ENCODE measurements around the gene NT5C2.
A peak's percentile ranks its signal among the peaks of the same experiment; 100 is the strongest.
"Not testable (repeated sequence)": the region's sequence is repeated elsewhere in the genome, so short reads cannot be mapped to it uniquely, and the experiment has no call there.

NT5C2 gene

DNA sequence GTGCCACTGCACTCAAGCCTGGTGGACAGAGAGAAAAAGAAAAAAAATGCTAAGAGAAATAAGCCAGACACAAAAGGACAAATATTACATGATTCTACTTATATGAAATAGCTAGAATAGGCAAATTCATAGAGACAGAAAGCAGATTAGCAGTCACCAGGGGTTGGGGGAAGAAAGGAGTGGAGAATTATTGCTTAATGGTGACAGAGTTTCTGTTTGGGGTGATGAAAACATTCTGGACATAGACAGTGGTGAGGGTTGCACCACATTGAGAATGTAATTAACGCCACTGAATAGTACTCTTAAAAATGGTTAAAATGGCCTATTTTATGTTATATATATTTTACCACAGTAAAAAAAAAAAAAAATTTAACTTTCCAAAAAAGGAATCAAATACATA is 6.4 kb upstream of the NT5C2 start:
- no peak for DNase-seq

DNA sequence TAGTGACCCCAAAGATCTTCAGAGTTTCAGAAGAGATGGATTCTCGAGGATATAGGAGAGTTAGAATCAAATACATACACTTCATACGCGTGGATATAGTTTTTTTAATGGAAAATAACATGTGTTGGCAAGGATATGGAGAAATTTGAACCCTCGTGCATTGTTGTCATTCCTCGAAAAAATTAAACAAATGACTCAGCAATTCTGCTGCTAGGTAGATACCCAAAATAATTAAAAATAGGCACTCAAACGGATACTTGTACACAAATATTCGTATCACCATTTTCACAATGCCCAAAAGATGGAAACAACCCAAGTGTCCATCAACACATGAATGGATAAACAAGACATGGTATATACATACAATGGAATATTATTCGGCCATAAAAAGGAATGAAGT is 5.6 kb upstream of the NT5C2 start:
- no peak for DNase-seq

DNA sequence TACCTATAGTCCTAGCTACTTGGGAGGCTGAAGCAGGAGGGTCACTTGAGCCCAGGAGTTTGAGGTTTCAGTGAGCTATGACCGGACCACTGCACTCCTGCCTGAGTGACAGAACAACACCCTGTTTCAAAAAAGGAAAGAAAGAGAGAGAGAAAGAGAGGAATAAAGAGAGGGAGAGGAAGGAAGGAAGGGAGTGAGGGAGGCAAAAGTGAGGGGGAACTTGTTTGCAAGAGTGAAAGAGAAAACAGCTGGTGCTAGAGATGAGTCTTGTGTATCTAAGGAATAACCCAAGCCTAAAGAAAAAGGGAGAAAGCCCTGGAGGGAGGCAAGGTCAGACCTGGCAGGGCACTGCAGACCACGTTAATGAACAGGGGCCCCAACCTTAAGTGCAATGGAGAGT is 4.8 kb upstream of the NT5C2 start:
- no peak for DNase-seq

DNA sequence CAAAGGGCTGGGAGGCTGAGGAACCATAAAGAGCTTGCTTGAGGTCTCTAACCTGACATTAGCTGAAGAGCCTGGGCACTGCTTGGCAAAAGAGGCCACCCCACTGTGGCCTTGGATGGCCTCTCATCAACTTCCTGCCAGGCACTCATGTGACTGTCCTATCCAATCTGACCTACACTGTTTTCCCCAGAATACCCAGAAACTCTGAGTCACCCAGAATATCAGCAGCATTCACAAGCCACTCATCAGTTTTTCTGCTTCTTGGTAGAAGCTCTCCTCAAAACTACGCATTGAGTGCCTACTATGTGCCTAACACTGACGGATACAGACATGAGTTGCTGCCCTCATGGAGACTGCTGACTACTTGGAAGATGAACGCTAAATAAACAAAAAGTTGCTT is 4.1 kb upstream of the NT5C2 start:
- peak; percentile 82 for DNase-seq

DNA sequence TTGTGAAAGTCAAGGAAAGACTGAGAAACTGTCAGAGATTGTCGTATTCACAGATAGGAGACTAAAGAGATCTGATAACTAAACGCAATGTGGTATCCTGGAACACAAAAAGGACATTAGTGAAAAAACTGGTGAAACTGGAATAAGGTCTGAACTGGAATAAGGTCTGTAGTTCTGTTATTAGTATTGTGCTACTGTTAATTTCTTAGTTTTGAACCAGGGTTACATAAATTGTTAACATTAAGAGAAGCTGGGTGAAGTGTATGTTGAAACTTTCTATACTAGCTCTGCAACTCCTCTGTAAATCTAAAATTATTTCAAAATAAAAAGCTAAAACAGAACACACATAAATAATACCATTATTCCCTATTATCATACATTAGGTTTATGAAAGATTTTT is 3.4 kb upstream of the NT5C2 start:
- no peak for DNase-seq

DNA sequence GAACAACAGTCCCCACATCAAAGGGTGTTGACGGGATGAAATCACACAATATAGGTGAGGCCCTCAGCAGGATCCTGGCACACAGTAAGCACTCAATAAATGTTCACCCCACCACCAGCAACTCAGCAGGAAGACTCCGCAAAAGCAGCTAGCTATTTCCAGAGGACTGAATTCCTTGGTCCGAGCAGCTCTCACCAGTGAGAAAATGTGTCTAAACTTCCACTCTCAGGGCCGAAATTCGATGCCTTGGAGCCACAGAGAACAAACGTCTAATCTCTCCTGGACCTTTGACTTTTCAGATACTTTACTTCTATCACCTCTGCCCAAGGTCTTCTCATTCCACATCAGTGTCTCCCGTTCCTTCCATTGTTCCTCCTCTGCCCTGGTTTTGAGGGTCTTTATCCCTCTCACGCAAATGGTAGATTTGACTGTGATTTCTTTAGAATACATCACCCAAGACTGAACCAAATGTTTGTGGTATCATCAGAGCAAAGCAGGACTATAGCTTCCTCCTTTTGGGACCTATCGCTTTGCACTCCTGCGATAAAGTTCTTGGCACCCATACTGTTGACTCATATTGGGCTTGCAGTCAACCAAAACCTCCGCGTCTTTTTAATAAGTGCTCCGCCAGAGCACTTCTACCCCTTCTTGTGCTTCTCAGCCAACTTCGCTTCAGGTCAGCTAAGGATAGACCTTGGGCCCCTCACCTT is 903 bp upstream of the NT5C2 start:
- no peak for DNase-seq

DNA sequence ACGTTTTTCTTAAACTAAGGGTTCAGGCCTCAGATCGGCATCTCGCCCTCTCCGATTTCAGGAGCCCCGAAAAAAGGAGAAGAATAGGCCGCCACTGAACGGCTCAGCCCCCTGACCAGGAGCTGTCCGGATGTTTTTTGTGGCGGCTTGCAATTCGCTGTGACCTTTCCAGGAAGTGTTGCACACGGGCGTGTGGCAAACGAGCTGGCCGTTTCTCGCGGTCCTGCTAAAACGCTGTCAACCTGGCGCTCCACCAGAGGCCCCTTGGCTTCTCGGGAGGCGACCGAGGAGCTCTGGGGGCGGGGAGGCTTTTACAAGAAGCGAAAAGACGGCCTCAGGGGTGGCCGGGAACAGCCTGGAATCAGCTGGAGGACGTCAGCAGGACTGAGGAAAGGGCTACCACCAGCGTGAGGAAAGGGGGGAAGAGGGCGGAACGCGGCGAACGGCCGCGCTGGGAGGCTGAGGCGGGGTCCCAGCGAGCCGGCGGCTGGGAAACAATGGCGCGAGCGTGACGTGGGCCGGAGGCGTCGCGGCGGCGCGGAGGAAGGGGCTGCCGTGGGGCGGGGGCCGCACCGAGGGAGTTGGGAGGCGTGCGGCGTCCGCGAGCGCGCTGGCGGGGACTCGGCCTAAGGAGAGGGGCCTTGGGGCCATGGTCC is 493 bp downstream of the NT5C2 start:
- peak; percentile 83 for DNase-seq

DNA sequence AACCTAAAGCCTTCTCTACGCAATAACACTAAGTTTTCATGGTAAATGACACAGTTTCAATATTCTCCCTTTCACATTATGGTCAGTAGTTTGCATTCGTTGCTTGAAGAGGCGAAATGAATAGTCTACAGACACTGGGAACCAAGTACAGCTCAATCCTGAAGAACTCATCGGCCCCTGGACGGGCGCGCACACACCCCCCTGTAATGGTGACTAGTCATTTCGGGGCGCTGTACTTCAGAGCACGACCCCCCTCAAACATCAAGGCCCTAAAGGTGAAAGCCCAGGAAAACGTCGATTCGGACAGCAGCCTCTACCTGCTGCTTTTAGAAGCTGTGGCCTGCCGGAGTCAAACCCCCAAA is 1.0 kb downstream of the NT5C2 start:
- no peak for DNase-seq

DNA sequence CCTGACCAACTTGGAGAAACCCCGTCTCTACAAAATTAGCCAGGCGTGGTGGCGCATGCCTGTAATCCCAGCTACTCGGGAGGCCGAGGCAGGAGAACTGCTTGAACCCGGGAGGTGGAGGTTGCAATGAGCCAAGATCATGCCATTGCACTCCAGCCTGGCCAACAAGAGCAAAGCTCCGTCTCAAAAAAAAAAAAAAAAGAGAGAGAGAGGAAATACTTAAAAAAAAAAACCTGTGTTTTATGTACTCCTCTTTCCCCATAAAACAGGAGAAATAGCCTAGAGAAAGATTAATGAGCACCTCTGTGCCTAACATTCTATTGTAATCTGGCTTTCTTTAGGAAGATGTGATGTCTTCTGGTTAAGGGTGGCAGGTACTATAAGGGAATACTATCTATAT is 1.9 kb downstream of the NT5C2 start:
- not testable (repeated sequence) for DNase-seq

DNA sequence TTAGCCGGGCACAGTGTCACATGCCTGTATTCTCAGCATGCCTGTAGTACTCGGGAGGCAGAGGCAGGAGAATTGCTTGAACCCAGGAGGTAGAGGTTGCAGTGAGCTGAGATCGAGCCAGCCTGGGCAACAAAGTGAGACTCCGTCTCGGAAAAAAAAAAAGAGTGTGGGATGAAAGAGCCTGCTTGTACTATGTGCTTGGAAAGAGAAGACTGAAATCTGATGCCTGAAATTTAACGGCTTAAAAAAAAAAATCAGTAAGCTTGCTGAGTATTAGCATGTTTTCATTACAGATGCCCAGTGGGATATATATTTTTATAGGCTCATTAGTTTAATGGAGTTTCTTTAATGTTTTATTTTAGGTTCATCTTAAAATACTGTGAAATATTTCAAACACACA is 4.2 kb downstream of the NT5C2 start:
- no peak for DNase-seq

DNA sequence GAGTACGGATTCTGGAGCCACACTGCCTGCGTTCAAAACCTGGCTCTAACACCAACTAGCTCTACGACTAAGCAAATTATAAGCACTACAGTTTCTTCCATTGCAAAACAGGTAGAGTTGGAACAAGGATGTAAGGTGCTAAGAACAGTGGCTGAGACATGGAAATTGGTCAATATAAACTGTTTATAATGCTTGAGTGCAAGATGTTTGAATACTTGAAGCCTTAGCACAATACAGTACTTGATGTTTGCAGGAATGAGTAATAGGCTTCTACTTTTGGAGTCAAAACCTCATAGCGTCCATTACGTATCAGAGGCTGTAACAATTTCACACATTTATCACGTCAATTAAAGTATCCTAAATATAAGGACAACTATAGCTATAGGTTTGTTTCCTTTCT is 6.9 kb downstream of the NT5C2 start:
- no peak for DNase-seq

DNA sequence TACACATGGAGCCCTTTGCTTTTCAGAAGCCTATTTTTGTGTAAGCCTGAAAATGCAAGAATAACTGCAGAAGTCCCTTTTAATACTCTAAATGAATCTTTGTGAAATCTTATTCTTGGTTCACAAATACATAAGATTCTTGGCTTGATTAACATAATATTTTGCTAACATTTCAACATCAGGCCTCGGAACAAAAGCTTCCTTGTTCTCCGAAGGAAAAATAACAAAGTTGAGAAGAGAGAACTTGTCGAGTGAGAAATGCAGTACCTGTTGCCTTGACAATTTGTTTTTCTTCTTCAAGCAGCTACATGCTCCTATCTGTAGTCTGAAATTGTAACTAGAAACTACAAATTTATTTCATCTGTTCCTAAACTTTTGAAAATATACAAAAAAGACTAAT is 8.5 kb downstream of the NT5C2 start:
- no peak for DNase-seq

DNA sequence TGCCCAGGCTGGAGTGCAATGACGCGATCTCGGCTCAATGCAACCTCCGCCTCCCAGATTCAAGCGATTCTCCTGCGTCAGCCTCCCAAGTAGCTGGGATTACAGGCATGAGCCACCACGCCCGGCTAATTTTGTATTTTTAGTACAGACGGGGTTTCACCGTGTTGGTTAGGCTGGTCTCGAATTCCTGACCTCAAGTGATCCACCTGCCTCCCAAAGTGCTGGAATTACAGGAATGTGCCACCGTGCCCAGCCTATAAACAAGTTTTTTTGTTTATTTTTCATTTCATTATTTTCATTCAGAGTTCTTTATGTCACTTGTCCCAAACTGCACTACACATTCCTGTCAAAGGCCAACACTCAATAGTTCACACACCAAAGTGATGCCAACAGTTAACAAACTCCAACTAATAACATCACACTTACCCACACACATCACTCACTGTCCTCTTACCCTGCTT is 9.1 kb downstream of the NT5C2 start:
- not testable (repeated sequence) for DNase-seq

DNA sequence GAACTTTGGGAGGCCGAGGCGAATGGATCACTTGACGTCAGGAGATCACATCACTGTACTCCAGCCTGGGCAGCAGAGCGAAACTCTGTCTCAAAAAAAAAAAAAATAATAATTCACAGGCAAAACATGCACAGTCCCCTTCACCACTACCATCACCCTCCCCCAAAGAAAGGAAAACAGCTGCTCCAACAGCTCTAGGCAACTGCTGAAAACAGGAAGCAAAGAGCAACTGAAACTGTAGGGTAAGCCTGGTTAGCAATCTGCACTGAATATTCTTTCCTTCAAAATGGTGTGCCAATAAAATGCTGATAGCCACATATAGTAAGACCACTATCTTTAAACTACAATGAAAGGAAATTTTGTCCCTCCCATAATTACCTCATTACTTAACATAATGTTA is 11.8 kb downstream of the NT5C2 start:
- no peak for DNase-seq

DNA sequence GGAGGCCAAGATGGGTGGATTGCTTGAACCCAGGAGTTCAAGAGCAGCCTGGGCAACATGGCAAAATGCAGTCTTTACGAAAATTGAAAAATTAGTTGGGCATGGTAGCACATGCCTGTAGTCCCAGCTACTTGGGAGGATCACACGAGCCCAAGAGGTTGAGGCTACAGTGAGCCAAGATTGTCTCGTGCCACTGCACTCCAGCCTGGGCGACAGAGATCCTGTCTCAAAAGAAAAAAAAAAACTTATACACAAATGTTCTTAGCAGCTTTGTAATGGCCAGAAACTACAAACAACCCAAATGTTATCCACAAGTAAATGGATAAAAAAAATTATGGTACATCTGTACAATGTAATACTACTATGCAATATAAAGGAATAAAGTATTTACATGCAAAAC is 12.6 kb downstream of the NT5C2 start:
- DNase-seq, result no peak

DNA sequence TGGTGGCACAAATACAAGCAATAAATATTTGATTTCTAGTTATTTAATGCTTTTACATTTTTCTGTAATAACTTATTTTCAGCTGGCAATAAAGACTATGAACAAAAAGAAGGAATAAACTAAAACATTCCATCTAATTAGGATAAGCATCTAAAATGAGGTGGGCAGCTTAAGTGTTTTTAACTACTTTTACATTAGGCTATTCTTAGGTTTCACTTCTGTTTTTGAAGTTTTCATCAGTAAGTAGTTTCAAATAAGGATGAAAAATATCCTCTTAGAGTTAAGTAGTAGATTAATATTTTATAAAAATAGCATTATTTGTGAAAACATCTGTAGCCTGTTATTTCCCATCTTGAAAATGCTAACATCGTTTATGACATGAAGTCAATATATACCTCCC is 15.9 kb downstream of the NT5C2 start:
- DNase-seq, result no peak

DNA sequence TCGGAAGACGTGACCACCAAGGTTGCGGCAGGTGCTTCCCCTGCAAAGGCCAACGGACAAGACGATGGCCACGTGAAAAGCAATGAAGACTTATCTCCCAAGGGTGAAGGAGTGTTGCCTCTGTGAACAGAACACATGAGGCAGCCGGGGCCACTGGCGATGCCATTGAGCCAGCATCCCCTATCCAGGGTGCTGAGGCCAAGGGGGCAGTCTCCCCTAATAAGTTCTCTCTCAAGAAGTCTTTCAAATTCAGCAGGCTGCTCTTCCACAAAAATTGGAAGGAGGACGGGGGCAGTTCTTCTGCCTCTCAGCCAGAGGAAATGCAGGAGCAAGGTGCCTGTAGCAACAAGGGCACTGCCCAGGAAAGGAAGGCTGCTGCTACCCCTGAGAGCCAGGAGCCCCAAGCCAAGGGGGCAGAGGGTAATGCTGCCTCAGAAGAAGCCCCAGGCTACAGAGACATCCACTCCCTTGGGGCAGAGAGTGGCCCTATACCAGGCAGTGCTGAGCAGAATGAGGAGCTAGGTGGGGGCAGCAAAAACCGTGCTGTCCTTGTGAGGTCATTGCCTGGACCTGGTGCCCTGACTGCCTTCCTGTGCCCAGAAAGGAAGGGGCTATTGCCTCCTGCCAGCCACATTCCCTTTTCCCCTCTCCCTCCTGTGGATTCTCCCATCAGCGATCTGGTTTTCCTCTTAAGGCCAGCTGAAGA is 17.3 kb downstream of the NT5C2 start:
- DNase-seq, result no peak

DNA sequence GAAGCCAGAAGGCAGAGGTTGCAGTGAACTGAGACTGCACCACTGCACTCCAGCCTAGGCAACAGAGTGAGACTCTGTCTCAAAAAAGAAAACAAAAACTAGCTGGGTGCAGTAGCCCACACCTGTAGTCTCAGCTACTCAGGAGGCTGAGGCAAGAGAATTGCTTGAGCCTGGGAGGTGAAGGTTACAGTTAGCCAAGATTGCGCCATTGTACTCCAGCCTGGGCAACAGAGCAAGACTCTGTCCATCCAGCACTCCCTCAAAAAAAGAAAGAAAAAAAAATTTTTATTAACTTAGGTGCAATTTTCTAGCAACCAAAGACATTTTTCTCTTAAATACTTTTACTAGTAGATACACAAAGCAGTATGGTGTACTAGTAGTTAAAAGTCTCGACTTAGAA is 18.7 kb downstream of the NT5C2 start:
- not testable (repeated sequence) for DNase-seq

DNA sequence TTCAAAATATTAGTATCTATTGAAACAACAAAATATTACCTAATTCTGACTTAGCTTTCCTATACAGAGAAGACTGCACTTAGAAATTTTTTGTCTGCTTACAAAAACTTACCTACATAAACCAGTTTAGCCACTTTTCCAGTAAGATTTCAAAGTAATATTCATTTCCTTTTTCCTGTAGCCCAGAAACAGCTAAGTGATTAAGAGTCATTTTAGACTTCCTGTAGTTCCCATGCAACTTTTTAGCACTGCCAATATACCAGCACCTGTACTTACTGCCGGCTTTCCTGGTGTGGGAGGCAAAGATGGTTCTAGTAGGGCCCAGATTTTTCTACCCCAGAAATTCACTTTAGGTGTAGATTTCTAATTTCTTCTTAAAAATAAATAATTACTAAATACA is 21.8 kb downstream of the NT5C2 start:
- no peak for DNase-seq

DNA sequence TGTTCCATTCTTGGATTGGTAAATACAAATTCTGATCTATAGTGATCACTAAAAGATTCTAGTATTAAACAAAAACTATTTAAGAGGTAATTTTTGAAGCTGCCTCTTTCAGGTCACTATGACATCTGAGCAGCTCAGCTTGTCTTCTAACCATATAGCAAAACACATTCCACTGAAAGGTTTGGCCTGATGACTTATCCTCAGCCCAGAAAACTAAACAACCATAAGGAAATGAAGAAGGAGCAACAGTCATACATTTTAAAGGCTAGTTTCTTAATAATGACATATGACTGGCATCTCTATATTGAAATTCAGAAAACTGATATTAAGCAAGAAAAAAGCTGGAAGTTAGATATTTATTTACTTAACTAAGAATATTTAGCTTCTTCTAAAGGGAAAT is 24.6 kb downstream of the NT5C2 start:
- DNase-seq, result peak; percentile 84

DNA sequence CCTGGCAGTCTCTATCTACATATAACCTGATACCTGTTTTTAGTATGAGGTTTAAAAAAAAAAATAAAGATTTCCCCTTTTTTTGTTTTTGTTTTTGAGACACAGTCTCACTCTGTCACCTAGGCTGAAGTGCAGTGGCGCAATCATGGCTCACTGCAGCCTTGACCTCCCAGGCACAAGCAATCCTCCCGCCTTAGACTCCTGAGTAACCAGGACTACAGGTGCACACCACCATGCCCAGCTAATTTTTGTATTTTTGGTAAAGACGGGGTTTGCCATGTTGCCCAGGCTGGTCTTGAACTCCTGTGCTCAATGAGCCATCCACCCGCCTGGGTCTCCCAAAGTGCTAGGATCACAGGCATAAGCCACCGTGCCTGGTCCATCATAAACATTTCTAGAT is 25.5 kb downstream of the NT5C2 start:
- not testable (repeated sequence) for DNase-seq

DNA sequence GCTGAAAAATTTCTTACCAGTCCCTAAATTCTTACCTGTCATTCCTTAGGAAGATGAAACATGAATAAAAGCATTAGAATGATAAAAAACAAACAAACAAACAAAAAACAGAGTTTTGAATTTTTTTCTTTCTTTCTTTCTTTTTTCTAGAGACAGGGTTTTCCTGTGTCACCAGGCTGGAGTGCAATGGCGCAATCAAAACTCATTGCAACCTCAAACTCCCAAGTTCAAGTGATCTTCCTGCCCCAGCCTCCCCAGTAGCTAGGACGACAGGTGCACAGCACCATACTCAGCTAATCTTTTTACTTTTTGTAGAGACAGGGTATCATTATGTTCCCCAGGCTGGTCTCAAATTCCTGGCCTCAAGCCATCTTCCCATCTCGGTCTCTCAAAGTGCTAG is 26.5 kb downstream of the NT5C2 start:
- no peak for DNase-seq

DNA sequence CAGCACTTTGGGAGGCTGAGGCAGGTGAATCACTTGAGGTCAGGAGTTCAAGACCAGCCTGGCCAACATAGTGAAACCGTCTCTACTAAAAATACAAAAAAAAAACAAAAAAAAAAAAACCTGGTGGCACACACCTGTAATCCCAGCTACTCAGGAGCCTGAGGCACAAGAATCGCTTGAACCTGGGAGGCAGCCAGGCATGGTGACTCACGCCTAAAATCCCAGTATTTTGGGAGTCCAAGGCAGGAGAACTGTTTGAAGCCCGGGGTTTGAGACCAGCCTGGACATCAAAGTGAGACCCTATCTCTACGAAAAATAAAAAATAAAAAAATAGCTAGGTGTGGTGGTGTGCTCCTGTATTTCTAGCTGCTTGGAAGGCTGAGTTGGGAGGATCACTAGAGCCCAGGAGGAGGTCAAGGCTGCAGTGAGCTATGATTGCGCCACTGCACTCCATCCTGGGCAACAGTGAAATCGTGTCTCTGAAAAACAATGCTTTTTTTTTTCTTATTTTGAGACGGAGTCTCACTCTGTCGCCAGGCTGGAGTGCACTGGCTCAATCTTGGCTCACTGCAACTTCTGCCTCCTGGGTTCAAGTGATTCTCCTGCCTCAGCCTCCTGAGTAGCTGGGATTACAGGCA is 29.2 kb downstream of the NT5C2 start:
- not testable (repeated sequence) for DNase-seq

DNA sequence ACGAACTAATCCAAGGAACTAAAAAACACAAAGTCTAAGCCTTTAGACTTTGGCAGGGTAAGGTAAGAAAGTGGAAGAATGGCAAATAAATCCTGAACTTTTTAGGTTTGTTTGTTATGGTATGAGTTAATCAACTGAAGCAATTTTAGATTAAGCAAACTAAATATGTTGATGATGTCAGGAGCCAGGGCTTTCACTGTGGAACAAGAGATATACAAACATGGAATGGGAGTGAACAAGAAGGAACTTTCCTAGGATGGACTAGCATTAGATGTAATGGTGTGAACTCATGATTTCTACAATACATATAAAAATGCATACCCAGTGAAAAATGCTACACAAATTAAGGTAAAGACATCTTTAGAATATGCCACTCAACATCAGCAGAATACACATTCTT is 35.8 kb downstream of the NT5C2 start:
- no peak for DNase-seq
